GM13976 (cell line): ENCODE results near the gene LGALS7B.
"Not testable (repeated sequence)": the region's sequence is repeated elsewhere in the genome, so short reads cannot be mapped to it uniquely, and the experiment has no call there.

ENCODE experiments used
- DNase-seq: peaks from one replicate; pipeline ENCODE4 v3.0.0; 2012; ENCODE audit warnings: low spot score
- CTCF ChIP-seq: IDR thresholded peaks from 2 replicates; pipeline ENCODE4 v1.5.1; 2012; ENCODE audit warnings: borderline replicate concordance, mild to moderate bottlenecking; ENCODE audit not compliant: insufficient read depth; ENCODE audit errors: extremely low read depth, missing control alignments, control extremely low read depth
- in situ Hi-C: fragments of 300-500 bp; cut with MboI; formaldehyde crosslinking; loops from one replicate; pipeline ENCODE4 v1.12.0; 2022; ENCODE audit warnings: low sequenced_read_pairs, mixed read lengths, inconsistent platforms; ENCODE audit not compliant: unreplicated experiment

LGALS7B gene

DNA sequence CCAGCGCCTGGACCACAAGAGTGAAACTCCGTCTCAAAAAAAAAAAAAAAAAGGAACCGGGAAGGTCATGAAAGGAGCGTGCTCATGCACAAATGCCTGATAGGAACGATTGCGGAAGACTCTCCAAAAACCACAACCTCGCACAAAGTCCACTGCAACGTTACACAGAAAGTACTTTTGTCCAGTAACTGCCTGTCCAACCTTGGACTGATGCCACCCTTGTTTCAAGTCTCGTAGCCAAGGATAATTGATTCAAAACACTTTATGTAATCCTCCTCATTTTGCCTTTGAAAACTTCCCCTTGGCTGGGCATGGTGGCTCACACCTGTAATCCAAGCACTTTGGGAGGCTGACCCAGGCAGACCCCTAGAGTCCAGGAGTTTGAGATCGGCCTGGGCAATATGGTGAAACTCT, 29.4 kb upstream of the LGALS7B start:
- DNase-seq = no peak

DNA sequence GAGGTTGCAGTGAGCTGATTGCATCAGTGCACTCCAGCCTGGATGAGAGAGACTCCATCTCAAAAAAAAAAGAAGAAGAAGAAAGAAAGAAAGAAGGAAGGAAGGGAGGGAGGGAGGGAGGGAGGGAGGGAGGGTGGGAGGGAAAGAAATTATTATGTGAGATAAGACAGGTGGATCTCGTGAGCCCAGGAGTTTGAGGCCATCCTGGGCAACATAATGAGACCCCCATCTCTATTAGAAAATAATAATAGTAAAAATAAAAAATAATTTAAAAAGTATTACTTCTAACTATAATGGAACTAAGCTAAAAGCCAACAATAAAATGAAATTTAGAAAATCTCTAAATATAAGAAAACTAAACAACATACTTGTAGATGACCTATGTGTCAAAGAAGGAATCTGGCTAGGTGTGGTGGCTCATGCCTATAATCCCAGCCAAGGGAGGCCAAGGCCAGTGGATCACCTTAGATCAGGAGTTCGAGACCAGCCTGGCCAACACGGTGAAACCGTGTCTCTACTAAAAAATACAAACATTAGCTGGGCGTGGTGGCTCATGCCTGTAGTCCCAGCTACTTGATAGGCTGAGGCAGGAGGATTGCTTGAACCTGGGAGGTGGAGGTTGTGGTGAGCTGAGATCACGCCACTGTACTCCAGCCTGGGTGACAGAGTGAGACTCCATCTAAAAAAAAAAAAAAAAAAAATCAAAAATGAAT, 28.0 kb upstream of the LGALS7B start:
- DNase-seq, in situ Hi-C loops: not testable (repeated sequence)

More for the DNA sequence above, 29.4 kb upstream of the LGALS7B start:
- no peak for TF ChIP-seq CTCF
- in situ Hi-C loops = no loop called here

- in situ Hi-C loops, DNase-seq: not testable (repeated sequence)
Measured at GRCh38 chr19:38761884-38762389, 27.1 kb upstream of the LGALS7B start.

- DNase-seq = no peak
- in situ Hi-C loops = no loop called here
- TF ChIP-seq CTCF = no peak
Measured at GRCh38 chr19:38763795-38764220, 25.2 kb upstream of the LGALS7B start.

GRCh38 chr19:38765214-38765613, 23.8 kb upstream of the LGALS7B start:
- no peak for TF ChIP-seq CTCF
- in situ Hi-C loops = no loop called here
- DNase-seq = no peak

GRCh38 chr19:38766276-38767047, 22.5 kb upstream of the LGALS7B start:
- in situ Hi-C loops = no loop called here
- TF ChIP-seq CTCF = no peak

DNA sequence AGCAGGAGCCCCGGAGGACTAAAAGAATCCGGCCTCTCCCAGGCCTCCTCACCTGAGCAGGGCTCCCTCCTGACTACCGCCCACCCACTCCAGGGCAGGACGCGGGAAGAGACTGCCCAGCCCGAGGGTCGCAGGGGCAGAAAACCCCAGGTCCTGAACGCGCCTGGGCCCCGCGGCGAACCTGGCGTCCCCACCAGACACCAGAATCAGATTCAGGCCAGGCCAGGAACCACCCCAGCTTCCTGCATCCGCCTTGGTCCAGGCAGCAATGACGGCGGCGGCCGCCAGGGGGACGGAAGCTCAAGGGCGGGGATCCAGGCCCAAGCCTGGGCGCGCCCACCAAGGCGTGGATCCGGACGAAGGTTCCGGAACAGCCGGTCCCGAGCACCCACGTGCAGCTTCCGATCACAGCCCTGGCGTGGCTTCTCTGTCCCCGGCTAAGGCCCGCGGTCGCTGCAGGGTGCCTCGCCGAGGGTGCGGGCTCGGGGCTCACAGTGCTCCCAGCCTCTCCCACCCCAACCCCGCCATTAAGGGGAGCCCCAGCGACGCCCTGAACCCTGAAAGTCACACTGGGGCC, 19.3 kb upstream of the LGALS7B start:
- in situ Hi-C loops = no loop called here
- peak; percentile 67 for TF ChIP-seq CTCF
- DNase-seq = peak; percentile 91

More at GRCh38 chr19:38766276-38767047, 22.5 kb upstream of the LGALS7B start:
- DNase-seq = no peak

DNA sequence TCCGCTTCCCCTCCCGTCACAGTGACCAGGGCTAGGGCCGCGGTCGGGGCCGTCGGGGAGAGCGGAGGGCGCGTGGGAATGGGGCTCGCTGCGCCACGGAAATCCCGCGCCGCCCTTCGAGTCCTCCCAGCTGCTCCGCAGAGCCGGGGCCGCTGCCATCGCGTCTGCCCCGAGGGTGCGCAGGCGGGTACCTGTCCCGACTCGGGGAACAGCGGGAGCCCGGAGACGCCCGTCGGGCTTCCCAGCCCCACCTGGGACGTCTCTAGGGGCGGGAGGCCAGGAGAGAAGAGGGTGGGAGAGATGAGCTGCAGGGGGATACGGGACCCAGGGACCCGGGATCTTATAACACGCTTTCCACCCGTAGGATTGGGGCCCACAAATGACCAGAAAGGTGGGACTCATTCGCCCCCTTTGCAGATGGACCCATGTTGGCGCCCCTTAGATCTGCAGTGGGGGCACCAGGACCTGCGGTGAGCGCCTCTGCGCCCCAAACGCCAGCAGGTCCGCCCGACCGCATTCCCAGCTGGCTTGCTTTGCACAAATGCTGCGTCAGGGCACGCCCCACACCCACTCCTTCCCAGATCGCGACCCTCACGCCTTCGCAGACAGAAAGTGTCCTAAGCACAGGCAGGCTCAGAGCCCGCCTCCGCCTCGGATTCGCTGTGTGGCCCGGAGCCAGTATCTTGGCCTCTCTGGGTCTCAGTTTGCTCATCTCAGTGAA, 18.6 kb upstream of the LGALS7B start:
- DNase-seq, in situ Hi-C loops: not testable (repeated sequence)

- in situ Hi-C loops, DNase-seq: not testable (repeated sequence)
Measured at GRCh38 chr19:38770949-38771275, 18.1 kb upstream of the LGALS7B start.

GRCh38 chr19:38771569-38771968, 17.4 kb upstream of the LGALS7B start:
- in situ Hi-C loops, DNase-seq: not testable (repeated sequence)
